Neural progenitor cell (in vitro differentiated cells): ENCODE data around the gene WBP2.

Experiments used
- CTCF ChIP-seq: fragments of 200-600 bp; sonication (generic); IDR thresholded peaks from 2 replicates; pipeline ENCODE4 v1.5.1; 2017; ENCODE audit warnings: antibody characterized with exemption, mild to moderate bottlenecking
- EZH2 ChIP-seq: fragments of 200-600 bp; sonication (generic); IDR thresholded peaks from 2 replicates; pipeline ENCODE4 v1.6.1; 2017; ENCODE audit warnings: antibody characterized with exemption, mild to moderate bottlenecking, moderate library complexity

DNA sequence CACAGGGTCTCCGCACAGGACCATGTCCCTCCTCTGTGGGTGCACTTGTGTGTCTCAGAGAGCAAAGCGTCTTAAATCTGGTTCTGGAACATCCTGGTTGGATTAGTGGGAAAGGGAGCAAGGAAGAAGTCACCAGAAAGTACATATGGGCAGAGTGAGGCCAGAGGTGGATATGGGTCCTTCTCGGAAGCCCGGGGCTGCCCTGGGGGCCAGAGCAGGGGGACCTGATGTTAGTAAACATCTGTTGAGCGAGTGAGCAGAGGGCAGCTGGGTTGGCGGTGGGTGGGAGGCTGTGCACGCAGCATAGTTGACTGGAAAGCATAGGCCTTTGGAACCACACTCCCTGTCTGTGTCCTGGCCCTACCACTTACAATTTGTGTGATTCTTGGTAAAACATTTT lies 33.6 kb downstream of the WBP2 start:
- TF ChIP-seq CTCF, result no peak
- TF ChIP-seq EZH2, result no peak
